Measurements from ENCODE around the gene IKBKE.
A peak's percentile ranks its signal among the peaks of the same experiment; 100 is the strongest.

Gene IKBKE

DNA sequence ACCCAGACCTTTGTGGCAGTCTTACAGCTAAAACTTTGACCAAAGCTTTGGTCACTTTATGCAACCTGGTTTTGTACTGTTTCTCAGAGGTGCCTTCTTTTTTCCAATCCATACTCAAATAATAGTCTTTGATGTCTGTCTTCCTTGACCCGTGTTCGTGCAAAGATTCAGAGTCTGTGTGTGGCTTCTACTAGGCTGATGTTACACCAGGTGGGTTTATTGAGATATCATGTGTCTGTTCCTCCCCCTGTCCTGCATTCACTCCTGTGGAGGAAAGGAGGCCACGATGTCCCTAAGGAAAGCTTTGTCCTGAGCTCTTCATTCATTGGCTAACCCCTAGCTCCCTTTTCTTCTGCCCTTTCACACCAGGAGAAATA lies 15.0 kb upstream of the IKBKE start:
- DNase-seq: no peak

DNA sequence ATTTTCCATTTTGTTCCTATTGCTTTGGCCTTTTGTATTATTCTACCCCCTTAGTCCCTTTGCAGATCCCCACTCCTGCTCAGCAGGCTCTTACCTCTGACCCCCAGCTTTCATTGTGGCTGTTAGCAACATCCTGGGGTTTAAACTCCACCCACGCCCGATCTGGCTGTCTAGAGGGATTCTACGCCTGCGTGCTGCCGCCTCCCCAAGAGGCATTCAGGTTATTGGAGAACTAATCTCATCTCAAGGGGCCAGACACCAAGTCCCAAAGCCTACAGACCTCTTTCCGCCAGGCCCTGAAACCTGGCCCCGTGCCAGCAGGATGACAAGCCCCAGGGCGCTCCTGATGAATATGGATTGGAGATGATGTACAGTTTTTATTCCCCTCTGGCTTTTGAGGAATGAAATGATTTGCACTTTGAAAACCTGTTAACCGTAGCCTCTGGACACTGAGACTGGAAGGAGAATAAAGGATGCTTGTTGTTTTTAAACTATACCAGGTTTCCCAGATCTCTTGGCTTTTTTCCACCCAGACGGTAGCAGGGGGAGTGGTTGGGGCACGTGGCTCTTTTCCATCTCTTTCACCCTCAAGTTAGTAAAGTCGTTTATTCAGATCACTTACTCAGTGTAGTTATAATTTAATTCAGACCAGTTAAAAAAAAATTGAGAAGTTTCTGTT lies 14.5 kb upstream of the IKBKE start:
- peak in 1 of 14 donors; percentile 26 for DNase-seq

DNA sequence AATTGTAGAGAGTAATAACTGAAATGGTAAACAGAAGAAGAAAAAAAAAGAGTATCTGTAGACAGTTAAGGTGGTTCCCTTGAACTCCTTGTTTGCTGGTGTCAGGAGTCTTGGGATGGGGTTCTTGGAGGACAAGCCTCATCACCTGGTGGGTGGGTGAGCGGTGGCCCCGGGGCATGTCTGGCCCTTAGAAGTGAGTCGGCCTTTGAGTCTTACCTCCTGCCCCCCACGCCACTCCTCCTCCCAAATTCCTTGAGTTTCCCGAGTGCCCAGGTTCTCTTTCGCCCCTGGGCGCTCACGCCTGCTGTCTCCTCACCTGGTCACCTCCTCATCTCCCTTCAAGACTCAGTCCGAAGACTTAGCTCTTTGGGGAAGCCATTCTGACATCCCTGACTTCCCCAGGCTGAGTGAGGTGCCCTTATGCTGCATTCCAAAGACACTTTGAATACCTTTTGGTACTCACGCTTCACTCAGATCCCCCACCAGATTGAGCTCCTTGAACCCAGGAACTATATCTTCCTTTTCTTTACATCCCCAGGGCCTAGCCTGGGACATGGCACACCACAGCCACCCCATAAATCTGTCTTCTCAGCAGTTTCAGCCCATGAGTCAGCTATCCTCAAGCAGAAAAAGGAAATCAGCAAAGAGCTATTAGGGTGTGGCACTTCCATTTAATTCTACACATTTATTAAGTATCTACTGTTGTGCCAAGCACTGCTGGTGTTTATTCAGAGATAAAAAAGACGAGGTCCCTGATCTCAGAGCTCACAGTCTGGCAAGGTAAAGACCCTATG lies 13.5 kb upstream of the IKBKE start:
- DNase-seq: no peak

DNA sequence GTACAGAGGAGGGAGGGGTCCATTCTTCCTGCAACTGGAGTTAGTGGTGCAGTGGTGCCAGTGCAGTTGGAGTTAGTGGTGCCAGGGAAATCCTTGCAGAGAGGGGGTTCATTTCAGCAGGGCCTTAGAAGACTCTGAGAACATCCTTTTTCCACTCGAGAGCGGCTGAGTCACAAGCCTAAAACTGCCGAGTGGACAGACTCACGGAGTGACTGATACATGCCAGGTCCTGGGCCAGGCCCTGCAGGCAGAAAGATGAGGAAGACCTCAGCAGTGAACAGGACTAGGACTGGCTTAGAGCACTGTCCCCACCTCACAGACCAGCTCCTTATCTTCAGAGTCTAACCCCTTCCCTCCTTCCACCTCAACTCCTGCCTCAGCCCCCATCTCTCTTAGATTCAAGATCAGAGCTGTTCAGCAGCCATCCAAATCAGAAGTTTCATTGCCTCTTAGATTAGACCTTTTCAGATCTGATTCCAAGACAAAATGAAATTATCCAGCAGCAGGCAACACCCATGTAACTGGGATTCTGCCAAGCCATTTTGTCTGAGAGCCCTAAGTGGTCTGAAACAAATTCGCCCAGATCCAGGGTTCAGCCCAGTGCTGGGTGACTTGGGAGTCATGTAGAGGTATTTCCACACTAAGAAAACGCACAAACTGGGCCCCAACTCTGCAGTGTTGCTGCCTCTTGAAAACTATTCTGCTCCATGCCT lies 12.7 kb upstream of the IKBKE start:
- no peak for DNase-seq

DNA sequence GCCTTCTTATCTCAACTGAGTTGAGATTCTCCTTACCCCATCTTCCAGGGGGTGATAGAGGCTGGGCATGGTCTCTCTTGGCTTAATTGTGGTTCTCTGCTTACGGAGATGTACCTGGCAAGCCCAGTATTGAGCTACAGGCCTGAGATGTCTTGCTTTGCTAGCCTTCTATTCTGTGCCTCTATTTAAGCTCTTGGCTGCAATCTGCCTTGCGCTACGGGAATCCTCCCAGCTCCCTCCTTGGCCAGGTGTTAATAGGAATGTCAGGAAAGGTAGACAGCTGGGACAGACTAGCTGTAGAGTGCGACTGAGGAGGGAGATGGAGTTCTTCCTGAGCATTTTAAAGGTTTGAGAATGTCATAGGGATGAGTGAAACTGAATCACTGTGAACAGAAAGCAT lies 10.6 kb upstream of the IKBKE start:
- peak in 1 of 14 donors; percentile 34 for DNase-seq

DNA sequence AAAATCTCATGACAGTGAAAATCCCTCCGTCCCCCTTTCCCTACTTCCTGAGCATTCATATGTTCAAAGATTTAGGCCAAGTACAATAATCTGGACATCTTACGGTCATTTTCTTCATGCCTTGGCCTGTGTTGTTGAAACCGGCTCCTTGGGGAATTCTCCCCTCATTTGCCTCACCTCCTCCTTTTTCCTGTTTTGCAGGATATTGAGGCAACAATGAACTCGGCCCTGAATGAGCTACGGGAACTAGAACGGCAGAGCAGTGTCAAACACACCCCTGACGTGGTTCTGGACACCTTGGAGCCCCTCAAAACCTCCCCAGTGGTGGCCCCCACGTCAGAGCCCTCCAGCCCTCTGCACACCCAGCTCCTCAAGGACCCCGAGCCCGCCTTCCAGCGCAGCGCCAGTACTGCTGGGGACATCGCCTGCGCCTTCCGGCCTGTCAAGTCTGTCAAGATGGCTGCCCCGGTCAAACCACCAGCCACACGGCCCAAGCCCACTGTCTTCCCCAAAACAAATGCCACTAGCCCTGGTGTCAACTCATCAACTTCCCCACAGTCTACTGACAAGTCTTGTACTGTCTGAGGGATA lies 9.3 kb upstream of the IKBKE start:
- DNase-seq: no peak

DNA sequence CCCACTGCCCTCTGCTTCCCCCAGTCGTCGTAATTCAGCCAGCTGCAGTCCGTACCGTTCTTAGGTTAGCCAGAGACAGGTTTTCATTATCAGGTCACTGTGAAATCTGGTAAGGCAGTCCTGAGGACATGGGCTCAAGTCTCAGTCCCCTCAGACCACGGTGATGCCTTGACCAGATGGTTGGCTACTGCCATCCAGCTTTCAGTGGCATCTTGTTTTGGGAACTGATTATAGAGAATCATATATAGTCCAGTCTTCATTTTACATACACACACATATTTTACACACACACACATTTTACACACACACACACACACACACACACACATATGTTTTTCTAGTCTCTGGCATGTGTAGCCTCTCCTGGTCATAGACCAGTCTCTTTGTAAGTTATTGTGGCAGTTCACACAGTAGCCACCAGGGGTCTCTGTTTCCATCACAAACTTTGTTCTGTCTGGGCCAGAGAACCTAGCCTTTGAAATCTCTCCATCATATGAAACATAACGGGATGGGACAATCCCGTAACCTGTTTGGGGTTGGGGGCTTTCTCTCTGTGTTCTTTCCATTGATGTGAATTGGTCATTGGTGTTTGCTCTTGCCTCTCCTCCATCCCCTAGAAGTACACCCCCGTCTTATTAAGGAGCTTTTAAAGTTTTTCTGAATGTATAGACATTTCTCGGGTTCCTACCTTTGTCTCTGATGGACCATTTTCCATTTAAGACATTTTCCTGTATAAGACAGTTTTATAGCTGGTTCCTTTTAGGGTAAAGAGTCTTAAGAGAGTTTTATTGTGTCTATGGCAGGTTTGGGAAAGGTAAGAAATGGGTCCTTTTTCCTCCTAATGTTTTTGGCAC lies 8.4 kb upstream of the IKBKE start:
- DNase-seq: peak in 9 of 14 donors; percentile 11 to 53 (median 43)

DNA sequence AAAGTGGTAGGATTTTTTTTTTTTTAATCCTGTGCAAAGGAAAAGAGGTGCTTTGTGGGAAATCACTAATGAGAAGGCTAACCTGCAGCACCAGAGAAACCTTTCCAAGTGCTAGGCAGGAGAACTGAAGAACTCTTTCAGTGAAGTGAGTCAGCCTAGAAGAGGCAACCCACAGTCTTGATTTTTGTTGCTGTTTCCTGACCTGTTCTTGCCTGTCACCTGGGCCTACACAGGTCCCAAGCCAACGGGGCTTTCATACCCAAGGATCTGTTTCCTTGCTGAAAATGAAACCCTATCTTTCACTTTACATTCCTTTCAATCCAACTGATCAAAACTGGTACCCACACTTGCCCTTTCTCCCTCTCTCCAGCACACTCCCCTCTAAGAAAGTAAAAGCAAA lies 7.1 kb upstream of the IKBKE start:
- no peak for DNase-seq

DNA sequence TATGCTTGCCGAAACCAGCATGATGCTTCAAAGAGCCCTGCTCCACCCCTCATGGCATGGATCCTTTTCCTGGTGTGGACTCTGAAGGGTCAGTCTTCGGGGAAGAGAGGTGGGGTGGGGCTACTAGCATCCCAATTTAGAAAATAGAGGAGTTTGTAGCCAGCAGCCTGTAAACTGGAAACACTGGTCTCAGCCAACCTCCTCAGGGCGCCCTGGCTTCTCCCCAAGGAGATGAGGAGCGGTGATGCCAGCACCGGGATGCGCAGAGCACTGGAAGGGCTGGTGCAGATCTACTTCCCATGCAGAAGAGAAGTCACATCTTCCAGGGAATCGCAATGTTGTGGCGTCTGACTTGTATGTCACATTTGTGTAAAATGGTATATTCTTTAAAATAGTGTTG lies 6.4 kb upstream of the IKBKE start:
- peak in 1 of 14 donors; percentile 74 for DNase-seq

DNA sequence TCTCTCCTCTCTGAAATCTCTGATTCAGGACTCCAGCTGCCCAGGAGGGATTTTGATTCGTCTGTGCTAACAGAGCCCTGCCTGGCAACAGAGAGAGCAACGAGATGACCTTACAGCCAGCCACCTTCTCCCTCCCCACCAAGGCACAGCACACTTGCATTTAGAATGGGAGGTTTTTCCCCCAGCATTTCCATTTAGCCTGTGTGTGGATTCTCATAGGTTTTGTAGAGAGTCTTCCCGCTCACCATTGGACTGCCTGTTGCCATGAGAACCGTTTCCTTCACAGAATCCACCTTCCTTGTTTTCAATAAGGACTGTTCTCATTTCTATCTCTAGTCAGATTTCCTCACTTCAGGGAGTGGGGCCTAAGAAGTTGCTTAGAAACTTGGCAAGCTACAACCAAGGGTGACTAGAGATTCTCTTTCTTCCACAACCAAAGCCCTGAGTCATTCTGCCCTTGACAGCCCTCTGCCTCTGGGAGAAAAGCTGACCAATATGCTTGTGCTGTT lies 5.8 kb upstream of the IKBKE start:
- peak in 5 of 14 donors; percentile 21 to 68 (median 40) for DNase-seq

DNA sequence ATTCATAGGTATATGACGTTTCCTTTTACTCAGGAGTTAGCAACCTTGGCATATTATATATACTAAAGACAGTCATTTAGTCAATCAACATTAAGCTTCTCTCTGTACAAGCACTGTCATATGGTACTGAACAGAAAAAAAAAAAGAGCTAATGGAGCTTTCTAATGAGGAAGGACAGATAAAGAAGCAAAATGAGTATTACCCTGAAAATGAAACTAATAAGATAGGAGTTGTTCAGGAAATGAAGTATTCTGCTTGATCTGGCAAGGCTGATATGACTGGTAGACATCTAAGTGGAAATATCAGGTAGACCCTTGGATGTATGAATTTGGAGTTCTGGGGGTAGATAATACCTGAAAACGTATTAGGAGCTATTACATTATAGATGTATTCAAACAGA lies 4.3 kb upstream of the IKBKE start:
- no peak for DNase-seq

DNA sequence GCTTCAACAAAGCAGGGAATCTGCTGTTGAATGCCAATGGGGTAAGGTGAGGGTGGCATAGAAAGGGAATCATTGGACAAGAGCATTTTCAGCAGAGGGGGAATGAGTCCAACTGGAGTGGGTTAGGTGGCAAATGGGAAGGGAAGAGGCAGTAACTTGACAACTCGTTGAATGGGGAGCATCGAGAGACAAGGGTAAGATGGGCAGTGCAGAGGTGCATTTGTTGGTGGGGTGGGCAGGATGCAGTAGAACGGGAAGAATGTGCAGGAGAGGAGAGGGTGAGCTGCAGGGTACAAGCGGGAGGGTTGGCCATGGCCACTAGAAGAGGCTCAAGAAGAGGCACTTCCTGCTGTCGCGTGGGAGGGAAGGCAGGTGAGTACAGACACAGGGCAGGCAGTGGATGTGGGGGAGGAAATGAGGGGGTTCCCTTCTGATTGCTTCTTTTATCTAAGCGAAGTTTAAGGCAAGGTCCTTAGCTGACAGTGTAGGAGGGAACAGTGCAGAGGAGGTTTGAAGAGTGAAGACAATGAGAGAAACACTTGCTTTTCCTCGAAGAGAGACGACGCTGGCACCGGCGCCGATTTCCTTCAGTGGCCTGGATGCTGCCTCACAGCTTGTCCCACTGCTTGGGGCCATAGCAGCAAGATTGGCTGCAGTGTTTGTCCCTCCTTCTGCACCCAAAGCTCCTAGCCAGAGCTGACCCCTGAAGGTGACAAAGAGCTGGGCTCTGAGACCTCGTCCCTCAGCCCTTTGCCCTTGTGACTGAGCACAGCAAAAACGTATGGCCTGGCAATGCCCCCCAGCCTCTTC lies 3.2 kb upstream of the IKBKE start:
- peak in 1 of 14 donors; percentile 30 for DNase-seq

DNA sequence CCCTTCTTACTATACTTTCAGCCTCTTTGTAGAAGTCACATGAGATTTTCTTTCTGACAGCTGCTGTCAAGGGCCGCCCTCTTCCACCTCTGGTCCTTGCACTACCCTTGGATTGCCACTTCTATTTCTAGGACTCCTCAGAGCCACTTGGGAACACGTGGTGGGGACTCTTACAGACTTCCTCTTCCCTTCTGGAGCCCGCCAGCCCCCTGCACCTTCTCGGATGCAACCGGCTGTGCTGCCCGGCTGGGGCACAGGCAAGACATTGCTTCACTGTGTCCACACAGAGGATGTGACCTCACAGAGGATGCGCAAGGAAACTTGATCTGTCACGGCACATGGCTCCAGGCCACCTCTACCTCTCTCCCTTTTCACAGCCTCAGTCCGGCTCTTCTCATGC lies 2.4 kb upstream of the IKBKE start:
- DNase-seq: peak in 9 of 14 donors; percentile 24 to 60 (median 33)

DNA sequence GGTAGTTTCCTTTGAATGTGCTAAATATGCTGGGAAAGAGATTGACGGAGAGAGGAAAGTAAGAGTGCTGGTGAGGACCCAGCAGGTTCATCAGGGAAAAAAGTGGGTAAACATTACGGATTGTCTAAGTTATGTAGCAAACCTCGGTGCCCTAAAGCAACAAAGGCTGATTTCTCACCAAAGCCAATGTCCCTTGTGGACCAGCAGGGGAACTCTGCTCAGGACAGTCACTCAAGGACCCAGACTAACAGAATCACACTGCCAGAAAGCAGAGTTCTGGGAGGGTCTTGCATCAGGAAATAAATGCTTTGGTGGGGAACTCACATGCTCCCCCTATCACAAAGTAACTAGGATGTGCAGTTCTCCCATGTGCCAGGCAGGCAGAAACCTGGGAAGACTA lies 1.7 kb upstream of the IKBKE start:
- no peak for DNase-seq

DNA sequence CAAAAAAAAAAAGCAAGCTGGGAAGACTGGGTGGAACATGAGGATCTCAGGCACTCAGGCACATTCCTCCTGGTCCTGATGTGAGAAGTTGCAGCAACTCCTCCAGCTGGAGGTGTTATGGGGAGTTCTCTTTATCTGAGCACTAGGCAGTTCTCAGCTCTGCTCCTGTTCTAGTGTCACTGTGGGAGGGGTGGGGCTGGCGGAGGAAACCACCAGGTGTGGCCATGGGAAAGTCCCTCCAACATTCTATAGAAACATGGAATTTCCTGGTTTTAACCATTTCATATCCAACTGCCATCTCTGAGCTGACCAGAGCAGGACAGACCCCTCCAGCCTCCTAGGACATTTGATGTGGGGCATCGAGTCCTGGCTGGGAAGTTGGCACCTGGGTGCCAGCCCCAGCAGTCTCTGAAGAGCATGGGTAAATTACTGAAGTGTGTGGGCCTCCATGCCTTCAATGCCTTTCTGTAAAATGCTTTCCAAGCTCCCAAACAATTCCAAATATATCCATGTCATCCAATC lies 804 bp upstream of the IKBKE start:
- DNase-seq: no peak

DNA sequence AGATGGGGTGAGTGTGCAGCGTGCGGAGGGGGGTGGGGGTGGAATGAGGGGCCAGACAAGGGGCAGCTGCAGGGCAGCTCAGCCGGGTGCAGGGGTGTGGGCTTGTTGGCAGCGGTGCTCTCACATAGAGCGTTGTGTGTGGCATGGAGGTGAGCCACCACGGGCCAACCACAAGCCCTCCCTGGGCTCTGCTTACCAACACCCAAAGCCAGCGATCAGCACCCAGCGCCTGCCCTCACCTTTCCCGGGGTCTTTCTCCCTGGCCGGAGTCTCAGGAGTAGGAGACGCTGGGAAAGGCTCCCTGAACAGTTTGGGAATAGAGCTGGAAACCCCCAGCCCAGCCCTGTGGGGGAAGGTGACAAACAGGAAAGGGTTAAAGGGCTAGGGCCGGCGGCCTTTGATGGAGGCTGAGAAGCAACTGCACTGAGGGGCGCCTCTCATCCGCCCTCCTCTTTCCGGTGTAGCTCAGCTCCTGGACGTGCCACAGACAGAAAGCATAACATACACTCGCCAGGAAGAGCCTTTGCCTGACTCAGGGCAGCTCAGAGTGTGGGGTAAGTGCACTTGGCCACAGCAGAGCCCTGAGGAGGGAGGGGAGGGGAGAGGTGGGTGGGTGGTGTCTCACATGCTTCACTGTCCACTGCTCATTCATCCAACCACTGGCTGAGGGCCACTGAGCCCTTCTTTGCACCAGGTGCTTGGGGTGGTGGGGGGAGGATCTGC lies 577 bp downstream of the IKBKE start:
- DNase-seq: peak in 2 of 14 donors; percentile 14 to 23

DNA sequence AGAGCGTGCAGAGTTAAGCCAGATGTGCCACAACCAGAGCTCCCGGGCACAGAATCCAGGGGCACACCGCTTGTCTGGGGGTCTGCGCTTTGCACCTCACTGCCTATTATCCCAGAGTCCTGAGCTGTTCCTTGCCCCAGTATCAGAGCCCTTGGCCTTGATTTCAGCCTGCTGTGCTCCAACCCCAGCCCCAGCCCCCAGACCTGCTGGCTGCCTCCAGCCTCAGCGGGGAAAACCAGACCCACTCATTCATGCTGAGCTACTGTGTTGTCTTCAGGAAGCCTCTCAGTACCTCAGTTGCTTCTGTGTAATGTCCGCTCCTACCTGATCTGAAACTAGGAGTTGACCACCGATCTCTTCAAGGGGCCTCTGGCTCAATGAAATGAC lies 1.1 kb downstream of the IKBKE start:
- DNase-seq: no peak

DNA sequence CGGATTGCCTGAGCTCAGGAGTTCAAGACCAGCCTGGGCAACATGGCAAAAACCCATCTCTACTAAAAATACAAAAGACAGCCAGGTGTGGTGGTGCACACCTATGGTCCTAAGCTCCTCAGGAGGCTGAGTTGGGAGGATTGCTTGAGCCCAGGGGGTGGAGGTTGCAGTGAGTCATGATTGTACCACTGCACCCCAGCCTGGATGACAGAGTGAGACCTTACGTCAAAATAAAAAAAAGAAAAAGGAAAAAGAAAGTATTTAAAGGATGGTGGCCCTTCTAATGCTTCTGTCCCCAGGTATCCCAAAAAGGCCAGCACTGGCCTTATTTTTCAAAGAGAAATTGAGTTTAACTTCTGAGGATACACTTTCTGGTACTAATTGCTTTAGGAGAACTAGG lies 1.7 kb downstream of the IKBKE start:
- DNase-seq: no peak

DNA sequence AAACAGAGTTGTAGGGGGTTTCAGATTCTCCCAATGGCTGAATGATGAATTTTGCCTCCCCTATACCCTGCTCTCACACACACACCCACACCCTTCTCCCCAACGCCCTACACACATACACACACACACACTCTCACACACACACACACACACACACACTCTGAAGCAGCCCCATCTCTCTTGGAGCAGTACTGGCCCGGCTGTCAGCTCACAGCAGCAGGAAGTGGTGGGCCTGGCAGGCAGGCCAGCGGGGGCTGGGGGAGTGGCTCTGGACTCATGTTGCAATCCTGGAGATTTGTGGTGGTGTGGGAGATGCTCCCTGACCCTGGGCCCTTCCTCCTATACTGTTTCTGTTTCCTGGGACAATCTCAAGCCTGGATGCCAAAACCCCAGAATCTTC lies 2.2 kb downstream of the IKBKE start:
- DNase-seq: peak in 2 of 14 donors; percentile 8 to 65

DNA sequence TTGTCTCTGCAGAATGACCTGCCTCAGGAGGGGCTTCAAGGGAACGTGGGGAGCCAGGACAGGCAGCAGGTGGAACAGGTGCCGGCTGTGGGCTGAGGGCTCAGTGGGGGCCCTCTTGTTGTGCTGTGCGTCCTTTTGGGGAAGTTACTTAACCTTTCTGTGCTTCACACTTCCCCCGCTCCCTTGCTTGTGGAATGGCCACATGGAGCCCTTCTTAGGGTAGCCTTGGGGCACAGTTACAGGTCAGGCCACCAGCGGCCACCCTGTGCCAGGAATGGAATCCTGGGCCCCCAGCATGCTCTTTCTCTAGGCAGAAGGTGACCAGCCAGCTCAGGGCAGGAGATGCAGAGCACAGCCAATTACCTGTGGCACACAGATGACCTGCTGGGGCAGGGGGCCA lies 2.6 kb downstream of the IKBKE start:
- no peak for DNase-seq

Data from C1 segment of cervical spinal cord (tissue), 14 donors.